LNCAP (cell line): ENCODE measurements around the gene CCNJL.

Experiments used
- CTCF ChIP-seq: fragments of 450-650 bp; IDR thresholded peaks from 2 replicates; pipeline ENCODE4 v1.5.1; 2017; ENCODE audit warnings: mild to moderate bottlenecking

CCNJL gene

GRCh38 chr5:160289356-160289651 lies 23.1 kb downstream of the CCNJL start:
- TF ChIP-seq CTCF, result no peak

GRCh38 chr5:160287378-160288051 lies 24.8 kb downstream of the CCNJL start:
- no peak for TF ChIP-seq CTCF

GRCh38 chr5:160286947-160287346 lies 25.4 kb downstream of the CCNJL start:
- no peak for TF ChIP-seq CTCF

GRCh38 chr5:160285316-160285715 lies 27.0 kb downstream of the CCNJL start:
- TF ChIP-seq CTCF, result no peak

GRCh38 chr5:160284291-160284873 lies 28.0 kb downstream of the CCNJL start:
- no peak for TF ChIP-seq CTCF

GRCh38 chr5:160281275-160281674 lies 31.1 kb downstream of the CCNJL start:
- no peak for TF ChIP-seq CTCF

GRCh38 chr5:160280384-160281095 lies 31.8 kb downstream of the CCNJL start:
- TF ChIP-seq CTCF, result no peak
